HepG2 (cell line): ENCODE measurements around the gene SOWAHA. TPM values are rescaled to one million over a fixed set of nuclear protein-coding genes. Genes with fewer than 3 reads are reported as not detected.

ENCODE experiments used
- EP300 ChIP-seq, 3 experiments: sonication (generic) in 1 of 3; formaldehyde crosslinking in 1 of 3; IDR thresholded peaks; 2 replicates each; pipeline versions ENCODE4 v1.5.1 to v1.6.1; 2011 to 2020; ENCODE audit warnings: low read depth in 2 of 3, low read length in 2 of 3, borderline replicate concordance in 1 of 3, improper control_type of control experiment in 1 of 3, mild to moderate bottlenecking in 1 of 3, missing genetic modification reagents in 1 of 3, moderate library complexity in 1 of 3
- FOXA3 ChIP-seq: IDR thresholded peaks from 2 replicates; pipeline ENCODE4 v1.6.1; 2016; ENCODE audit warnings: missing genetic modification reagents, missing compliant biosample characterization
- FOXP4 ChIP-seq: sonication (generic); formaldehyde crosslinking; IDR thresholded peaks from 2 replicates; pipeline ENCODE4 v1.4.0; 2020; ENCODE audit warnings: missing genetic modification reagents
- JUN ChIP-seq: sonication (generic); formaldehyde crosslinking; IDR thresholded peaks from 2 replicates; pipeline ENCODE4 v1.4.0; 2020; ENCODE audit warnings: mild to moderate bottlenecking, missing genetic modification reagents
- MAFF ChIP-seq: IDR thresholded peaks from 2 replicates; pipeline ENCODE4 v1.6.1; 2011; ENCODE audit warnings: low read depth, low read length, improper control_type of control experiment
- PAXIP1 ChIP-seq: sonication (generic); formaldehyde crosslinking; conservative IDR thresholded peaks from 2 replicates; pipeline ENCODE4 v1.4.0; 2020; ENCODE audit warnings: mild to moderate bottlenecking, missing genetic modification reagents, moderate library complexity
- RXRA ChIP-seq: sonication (generic); formaldehyde crosslinking; IDR thresholded peaks from 2 replicates; pipeline ENCODE4 v1.5.1; 2020; ENCODE audit warnings: missing genetic modification reagents
- SOX13 ChIP-seq, 3 experiments: fragments of 450-650 bp in 1 of 3; sonication (generic) in 1 of 3; formaldehyde crosslinking in 1 of 3; IDR thresholded peaks in 2 of 3; conservative IDR thresholded peaks in 1 of 3; 2 replicates each; pipeline versions ENCODE4 v1.5.0 to v1.6.1; 2016 to 2020; ENCODE audit warnings: antibody characterized with exemption in 1 of 3, mild to moderate bottlenecking in 1 of 3, missing compliant biosample characterization in 1 of 3, missing genetic modification reagents in 1 of 3, moderate library complexity in 1 of 3
- ZNF136 ChIP-seq: sonication (generic); formaldehyde crosslinking; IDR thresholded peaks from 2 replicates; pipeline ENCODE4 v1.8.1; 2022; ENCODE audit warnings: low read depth, mild to moderate bottlenecking, moderate library complexity, missing genetic modification reagents
- ZNF205 ChIP-seq: IDR thresholded peaks from 2 replicates; pipeline ENCODE4 v1.6.1; 2018; ENCODE audit warnings: missing biosample characterization, missing genetic modification reagents
- ZNF44 ChIP-seq: sonication (generic); formaldehyde crosslinking; IDR thresholded peaks from 2 replicates; pipeline ENCODE4 v1.5.1; 2020; ENCODE audit warnings: mild to moderate bottlenecking, missing genetic modification reagents
- ZNF792 ChIP-seq: IDR thresholded peaks from 2 replicates; pipeline ENCODE4 v1.6.1; 2016
- polyA plus RNA-seq, 8 experiments: library from polyadenylated mRNA; depleted of rRNA in 3 of 8; stranded (reverse) in 7 of 8; unstranded in 1 of 8; fragments of >200 nt; fragmentation: Illumina TruSeq in 4 of 8; extraction: Trizol in 4 of 8; gene quantifications; 2 replicates each; pipeline versions ENCODE4 v1.2.1 to v1.2.3, GENCODE V29; 2011 to 2016; ENCODE audit warnings: low read depth in 4 of 8, missing spikeins in 1 of 8, mixed read lengths in 1 of 8; ENCODE audit not compliant: insufficient read depth in 1 of 8
- total RNA-seq, 5 experiments: library from RNA; depleted of rRNA; stranded (reverse); fragments of >200 nt; fragmentation: Illumina TruSeq; extraction: Trizol; gene quantifications; 2 replicates each; pipeline ENCODE4 v1.2.3, GENCODE V29; 2016; ENCODE audit warnings: low read depth in 1 of 5

SOWAHA gene
- total and polyA plus RNA-seq, 2 of the 13 experiments (the other 11 are each of a cell fraction or from before 2014, with no cell fraction given), result 0.95 to 1.9 TPM

GRCh38 chr5:132853323-132853722 is 40.2 kb downstream of the SOWAHA start (continued):
- TF ChIP-seq PAXIP1 (CRISPR knock-in tag) (0 out of 2 replicates have a peak, but pooled peaks have one; percentile 38), ZNF205 (CRISPR knock-in tag) (peak; percentile 99), ZNF44 (CRISPR knock-in tag) (no peak), FOXA3 (CRISPR knock-in tag) (peak; percentile 37; the same call in 1 of the 2 replicates), ZNF136 (CRISPR knock-in tag) (no peak), SOX13 (IDR thresholded peaks at IDR 0.05) (no peak), SOX13 (CRISPR knock-in tag; conservative IDR thresholded peaks at IDR 0.05 in 1 of 2, IDR thresholded peaks at IDR 0.05 in 1 of 2) (no peak), RXRA (CRISPR knock-in tag) (no peak), ZNF792 (CRISPR knock-in tag) (0 out of 2 replicates have a peak, but pooled peaks have one; percentile 30), JUN (CRISPR knock-in tag) (0 out of 2 replicates have a peak, but pooled peaks have one; percentile 35), FOXP4 (CRISPR knock-in tag) (peak; percentile 23; the same call in 1 of the 2 replicates), EP300 (IDR thresholded peaks at IDR 0.05; ENCODE audit: low read depth in 2 of 2, low read length in 2 of 2) (0 out of 4 replicates have a peak, but pooled peaks of 1 of the 2 experiments have one; percentile 26), EP300 (CRISPR knock-in tag; IDR thresholded peaks at IDR 0.05; ENCODE audit: borderline replicate concordance) (no peak), MAFF (no peak)
